Measurements from ENCODE around the gene PRPF8. TPM values are rescaled to one million over a fixed set of nuclear protein-coding genes. Genes with fewer than 3 reads are reported as not detected.
"Not testable (repeated sequence)": the region's sequence is repeated elsewhere in the genome, so short reads cannot be mapped to it uniquely, and the experiment has no call there.

The PRPF8 gene
- total and polyA plus RNA-seq, 8 donors, result 33.6 to 252 (median 147) TPM

DNA sequence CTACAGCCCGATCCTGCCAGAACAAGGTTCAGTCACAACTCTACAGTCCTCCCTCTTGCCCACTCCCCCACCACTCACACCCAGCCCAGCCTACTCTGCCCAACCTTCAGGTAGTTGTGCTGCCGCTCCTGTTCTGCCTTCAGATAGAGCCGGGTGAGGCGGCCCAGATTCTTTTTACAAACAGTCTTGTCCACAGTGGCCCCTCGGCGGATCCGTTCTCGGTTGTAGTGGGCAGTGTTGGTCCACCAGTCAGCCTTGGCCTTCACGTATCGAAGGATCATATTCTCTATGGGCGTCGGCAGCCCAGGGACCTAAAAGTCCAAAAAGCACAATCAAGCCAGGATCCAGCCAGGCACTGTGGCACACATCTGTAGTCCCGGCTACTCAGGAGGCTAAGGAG is 8.3 kb downstream of the PRPF8 start:
- intact Hi-C loops (cut with DNase I; ENCODE audit: low total_unique reads), result no loop called here
- H3K4me3 ChIP-seq, result no peak overlapping the region
- H3K27ac ChIP-seq, result no peak overlapping the region
- no peaks in the 10 kb centered on the region for H3K9me3 ChIP-seq
- TF ChIP-seq, protein P1, sequence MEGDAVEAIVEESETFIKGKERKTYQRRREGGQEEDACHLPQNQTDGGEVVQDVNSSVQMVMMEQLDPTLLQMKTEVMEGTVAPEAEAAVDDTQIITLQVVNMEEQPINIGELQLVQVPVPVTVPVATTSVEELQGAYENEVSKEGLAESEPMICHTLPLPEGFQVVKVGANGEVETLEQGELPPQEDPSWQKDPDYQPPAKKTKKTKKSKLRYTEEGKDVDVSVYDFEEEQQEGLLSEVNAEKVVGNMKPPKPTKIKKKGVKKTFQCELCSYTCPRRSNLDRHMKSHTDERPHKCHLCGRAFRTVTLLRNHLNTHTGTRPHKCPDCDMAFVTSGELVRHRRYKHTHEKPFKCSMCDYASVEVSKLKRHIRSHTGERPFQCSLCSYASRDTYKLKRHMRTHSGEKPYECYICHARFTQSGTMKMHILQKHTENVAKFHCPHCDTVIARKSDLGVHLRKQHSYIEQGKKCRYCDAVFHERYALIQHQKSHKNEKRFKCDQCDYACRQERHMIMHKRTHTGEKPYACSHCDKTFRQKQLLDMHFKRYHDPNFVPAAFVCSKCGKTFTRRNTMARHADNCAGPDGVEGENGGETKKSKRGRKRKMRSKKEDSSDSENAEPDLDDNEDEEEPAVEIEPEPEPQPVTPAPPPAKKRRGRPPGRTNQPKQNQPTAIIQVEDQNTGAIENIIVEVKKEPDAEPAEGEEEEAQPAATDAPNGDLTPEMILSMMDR (IDR thresholded peaks at IDR 0.05), result no peak
- no peak for TF ChIP-seq EP300 (IDR thresholded peaks at IDR 0.05)
- TF ChIP-seq POLR2A (IDR thresholded peaks at IDR 0.05), result no peak
- no peak for TF ChIP-seq POLR2AphosphoS5 (IDR thresholded peaks at IDR 0.05)
- DNase-seq, result no peak
- no peaks in the 10 kb centered on the region for H3K27me3 ChIP-seq
- H3K4me1 ChIP-seq, result no peaks in the 10 kb centered on the region
- H3K36me3 ChIP-seq, result peaks cover 100% of the 10 kb centered on the region in 4 donors
- 91 to 95% (median 94%) methylated on average over 13 of the region's 13 CpGs for WGBS, 5 donors

GRCh38 chr17:1673041-1673785 is 11.5 kb downstream of the PRPF8 start:
- Histone ChIP-seq H3K4me3 (no peak overlapping the region), H3K36me3 (peaks cover 96 to 100% (median 99%) of the 10 kb centered on the region in 4 donors), H3K4me1 (peaks cover 0 to 23% (median 13%) of the 10 kb centered on the region in 4 donors), H3K27ac (no peak overlapping the region), H3K9me3 (no peaks in the 10 kb centered on the region), H3K27me3 (no peaks in the 10 kb centered on the region)
- no peak for TF ChIP-seq EP300 (IDR thresholded peaks at IDR 0.05)
- no peak for TF ChIP-seq POLR2A (IDR thresholded peaks at IDR 0.05)
- TF ChIP-seq, protein P1 (IDR thresholded peaks at IDR 0.05), result no peak
- no peak for TF ChIP-seq POLR2AphosphoS5 (IDR thresholded peaks at IDR 0.05)
- intact Hi-C loops (cut with DNase I; ENCODE audit: low total_unique reads), result no loop called here
- 76 to 92% (median 87%) methylated on average over 26 of the region's 26 CpGs for WGBS, 5 donors
- DNase-seq, result no peak

GRCh38 chr17:1663934-1664333 is 20.7 kb downstream of the PRPF8 start:
- H3K9me3 ChIP-seq; H3K27me3 ChIP-seq; H3K4me3 ChIP-seq; H3K27ac ChIP-seq; intact Hi-C loops (cut with DNase I; ENCODE audit: low total_unique reads); DNase-seq: not testable (repeated sequence)
- whole genome bisulfite sequencing, 5 donors, result 86 to 95% (median 89%) methylated on average over 5 of the region's 5 CpGs
- Histone ChIP-seq H3K4me1 (peaks cover 0 to 21% (median 12%) of the 10 kb centered on the region in 4 donors), H3K36me3 (peaks cover 71 to 100% (median 99%) of the 10 kb centered on the region in 4 donors)

GRCh38 chr17:1661045-1661444 is 23.6 kb downstream of the PRPF8 start:
- intact Hi-C loops (cut with DNase I; ENCODE audit: low total_unique reads), result no loop called here

More at GRCh38 chr17:1661045-1661444, 23.6 kb downstream of the PRPF8 start:
- peaks cover 86 to 100% (median 100%) of the 10 kb centered on the region in 4 donors for H3K36me3 ChIP-seq
- H3K4me1 ChIP-seq, result no peaks in the 10 kb centered on the region
- no peak for TF ChIP-seq EP300 (IDR thresholded peaks at IDR 0.05)
- TF ChIP-seq POLR2AphosphoS5 (IDR thresholded peaks at IDR 0.05), result no peak
- TF ChIP-seq, protein P1 (IDR thresholded peaks at IDR 0.05), result no peak
- no peak for TF ChIP-seq POLR2A (IDR thresholded peaks at IDR 0.05)
- no peak overlapping the region for H3K4me3 ChIP-seq
- H3K27ac ChIP-seq, result no peak overlapping the region
- DNase-seq, result no peak
- H3K9me3 ChIP-seq, result no peaks in the 10 kb centered on the region
- H3K27me3 ChIP-seq, result no peaks in the 10 kb centered on the region
- 93 to 94% (median 93%) methylated on average over 8 to 12 of the region's 12 CpGs for WGBS, 5 donors
